ENCODE measurements around the gene RUSC1. TPM values are rescaled to one million over a fixed set of nuclear protein-coding genes. Genes with fewer than 3 reads are reported as not detected.
A peak's percentile ranks its signal among the peaks of the same experiment; 100 is the strongest.
"Not testable (repeated sequence)": the region's sequence is repeated elsewhere in the genome, so short reads cannot be mapped to it uniquely, and the experiment has no call there.

The RUSC1 gene
- total RNA-seq, 2 experiments from 2014 or later, result 33.7 to 35.1 TPM

DNA sequence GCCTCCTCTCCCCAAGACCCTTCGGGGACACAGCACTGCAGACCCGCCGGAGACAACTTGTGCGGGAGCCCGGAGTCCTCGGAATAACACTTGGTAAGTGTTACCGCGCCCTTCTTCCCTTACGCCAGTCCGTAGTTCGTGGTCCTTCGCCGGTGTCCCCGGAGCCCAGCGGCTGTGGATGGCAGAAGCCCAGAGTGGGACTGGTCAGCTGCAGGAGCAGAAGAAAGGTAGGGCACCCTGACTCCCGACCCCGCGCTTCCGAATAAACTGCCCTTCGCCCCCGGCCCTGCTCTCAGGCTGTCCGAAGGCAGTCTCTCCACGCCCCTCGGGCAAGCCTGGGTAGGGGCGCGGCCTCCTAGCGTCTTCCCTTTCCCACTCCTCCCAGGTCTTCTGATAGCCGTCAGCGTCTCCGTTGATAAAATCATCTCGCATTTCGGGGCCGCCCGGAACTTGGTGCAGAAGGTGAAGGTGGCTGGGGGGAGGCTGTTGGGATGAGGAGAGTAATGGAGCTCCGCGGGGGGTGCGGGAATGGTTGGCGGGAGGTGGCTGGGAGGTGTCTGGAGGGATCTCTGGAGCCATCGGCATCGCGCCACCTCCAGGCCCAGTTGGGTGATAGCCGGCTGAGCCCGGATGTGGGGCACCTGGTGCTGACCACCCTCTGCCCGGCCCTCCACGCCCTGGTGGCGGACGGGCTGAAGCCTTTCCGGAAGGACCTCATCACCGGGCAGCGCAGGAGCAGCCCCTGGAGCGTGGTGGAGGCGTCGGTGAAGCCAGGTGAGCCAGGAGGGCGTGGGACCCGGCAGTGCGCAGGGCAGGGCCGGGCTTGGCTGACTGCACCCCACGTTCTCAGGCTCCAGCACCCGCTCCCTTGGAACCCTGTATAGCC is 4.3 kb downstream of the RUSC1 start:
- CTCF ChIA-PET, result interaction anchor here (1.3 to 7.2 kb wide), 6 partner anchors 8 to 741 kb away, joined by 3 to 190 read pairs (median 19); partner anchors contain the start of genes FDPS and HCN3
- Mint-ChIP-seq H3K4me3 (peak overlapping the region; percentile 83), H3K9me3 (ENCODE audit: insufficient read depth) (no peaks in the 10 kb centered on the region), H3K4me1 (ENCODE audit: low read depth) (peaks cover 39% of the 10 kb centered on the region), H3K27me3 (ENCODE audit: low read depth) (no peaks in the 10 kb centered on the region), H3K36me3 (ENCODE audit: low read depth) (peaks cover 11% of the 10 kb centered on the region), H3K27ac (peak overlapping the region; percentile 77)
- POLR2A ChIA-PET, result interaction anchor here (1.1 to 2.8 kb wide), 3 partner anchors 19 to 74 kb away, joined by 3 to 18 read pairs (median 6); no protein-coding TSS in a partner anchor
- peak; percentile 42 for DNase-seq
- ATAC-seq, result no peak

DNA sequence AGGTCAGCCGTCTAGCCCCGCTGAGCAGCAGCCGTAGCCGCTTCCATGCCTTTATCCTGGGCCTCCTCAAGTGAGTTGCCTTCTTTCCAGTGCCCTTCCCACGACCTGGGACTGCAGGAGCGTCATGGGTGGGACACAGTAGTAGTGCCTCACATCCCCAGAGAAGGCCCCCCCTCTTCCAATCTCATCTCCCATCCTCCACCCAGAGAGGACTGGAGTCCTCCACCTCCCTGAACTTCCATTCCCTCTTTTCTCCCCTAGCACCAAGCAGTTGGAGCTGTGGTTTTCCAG is 4.9 kb downstream of the RUSC1 start:
- peaks cover 33% of the 10 kb centered on the region for H3K4me1 Mint-ChIP-seq (ENCODE audit: low read depth)
- ATAC-seq, result no peak
- CTCF ChIA-PET, result interaction anchor here (7.2 kb wide), 1 partner anchor 77 kb away, joined by 190 read pairs; no protein-coding TSS in a partner anchor
- no peaks in the 10 kb centered on the region for H3K27me3 Mint-ChIP-seq (ENCODE audit: low read depth)
- no peaks in the 10 kb centered on the region for H3K9me3 Mint-ChIP-seq (ENCODE audit: insufficient read depth)
- POLR2A ChIA-PET, result no interaction called here
- H3K36me3 Mint-ChIP-seq (ENCODE audit: low read depth), result peaks cover 11% of the 10 kb centered on the region
- H3K27ac Mint-ChIP-seq, result peak overlapping the region; percentile 66
- peak overlapping the region; percentile 83 for H3K4me3 Mint-ChIP-seq
- DNase-seq, result no peak

DNA sequence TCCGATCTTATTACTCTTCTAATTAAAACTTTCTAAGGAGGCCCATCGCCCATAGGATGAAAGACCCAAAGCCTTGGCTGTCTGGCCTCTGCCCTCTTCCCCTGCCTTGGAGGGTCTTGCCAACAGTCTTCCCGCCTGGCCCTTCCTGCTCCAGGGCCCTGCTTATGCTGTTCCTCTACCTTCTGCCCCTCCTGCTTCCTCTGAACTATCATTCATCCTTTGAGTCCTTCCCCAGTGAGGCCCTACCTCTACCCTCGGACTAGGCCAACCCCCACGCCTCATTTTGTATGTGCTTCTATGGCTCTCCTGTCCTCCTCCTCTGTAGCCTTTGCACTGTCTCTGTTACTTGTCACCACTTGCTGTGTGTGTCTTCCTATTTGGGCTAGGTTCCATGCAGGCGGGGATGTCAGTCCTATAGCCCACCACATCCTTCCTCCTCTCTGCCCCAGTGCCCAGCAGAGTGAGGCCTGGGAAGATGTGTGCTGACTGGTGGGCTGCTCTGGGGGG is 5.4 kb downstream of the RUSC1 start:
- Mint-ChIP-seq H3K4me3 (peak overlapping the region; percentile 83), H3K27me3 (ENCODE audit: low read depth) (no peaks in the 10 kb centered on the region), H3K27ac (peak overlapping the region; percentile 66), H3K9me3 (ENCODE audit: insufficient read depth) (no peaks in the 10 kb centered on the region), H3K4me1 (ENCODE audit: low read depth) (peaks cover 28% of the 10 kb centered on the region), H3K36me3 (ENCODE audit: low read depth) (peaks cover 15% of the 10 kb centered on the region)
- DNase-seq (no peak), ATAC-seq (no peak)
- ChIA-PET CTCF (interaction anchor here (7.2 kb wide), 1 partner anchor 77 kb away, joined by 190 read pairs; no protein-coding TSS in a partner anchor), POLR2A (no interaction called here)

DNA sequence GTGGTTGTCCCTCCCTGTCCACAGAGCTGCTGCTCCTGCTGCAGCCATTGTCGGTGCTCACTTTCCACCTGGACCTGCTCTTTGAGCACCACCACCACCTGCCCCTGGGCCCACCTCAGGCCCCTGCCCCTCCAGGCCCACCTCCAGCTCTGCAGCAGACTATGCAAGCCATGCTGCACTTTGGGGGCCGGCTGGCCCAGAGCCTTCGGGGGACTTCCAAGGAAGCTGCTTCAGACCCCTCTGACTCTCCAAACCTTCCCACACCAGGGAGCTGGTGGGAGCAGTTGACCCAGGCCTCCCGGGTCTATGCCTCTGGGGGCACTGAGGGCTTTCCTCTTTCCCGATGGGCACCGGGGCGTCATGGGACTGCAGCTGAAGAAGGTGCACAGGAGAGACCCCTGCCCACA is 5.9 kb downstream of the RUSC1 start:
- H3K4me3 Mint-ChIP-seq, result no peak overlapping the region

DNA sequence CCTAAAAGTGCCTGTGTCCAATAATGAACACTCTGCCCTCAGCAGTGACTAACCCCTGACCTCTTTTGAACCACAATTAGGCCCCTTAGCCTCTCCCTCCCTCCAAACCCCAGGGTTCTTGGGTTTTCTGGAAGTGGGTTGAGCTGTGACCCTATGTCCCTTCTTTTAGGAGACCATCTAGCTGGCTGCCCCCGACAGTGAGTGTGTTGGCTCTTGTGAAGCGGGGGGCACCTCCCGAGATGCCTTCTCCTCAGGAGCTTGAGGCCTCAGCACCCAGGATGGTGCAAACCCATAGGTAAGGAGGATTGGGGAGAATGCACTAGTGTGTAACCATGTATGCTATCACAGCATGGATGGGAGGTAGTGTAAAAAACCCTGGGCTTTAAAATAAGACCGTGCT is 7.3 kb downstream of the RUSC1 start:
- no peaks in the 10 kb centered on the region for H3K27me3 Mint-ChIP-seq (ENCODE audit: low read depth)
- H3K4me3 Mint-ChIP-seq, result no peak overlapping the region
- DNase-seq (no peak), ATAC-seq (no peak)
- H3K27ac Mint-ChIP-seq, result no peak overlapping the region
- peaks cover 12% of the 10 kb centered on the region for H3K4me1 Mint-ChIP-seq (ENCODE audit: low read depth)
- ChIA-PET CTCF (interaction anchor here (1.5 to 2.3 kb wide), 2 partner anchors 77 to 78 kb away, joined by 5 to 10 read pairs; no protein-coding TSS in a partner anchor), POLR2A (no interaction called here)
- H3K36me3 Mint-ChIP-seq (ENCODE audit: low read depth), result peaks cover 19% of the 10 kb centered on the region
- no peaks in the 10 kb centered on the region for H3K9me3 Mint-ChIP-seq (ENCODE audit: insufficient read depth)

More for the DNA sequence above, 5.9 kb downstream of the RUSC1 start:
- H3K27ac Mint-ChIP-seq, result peak overlapping the region; percentile 51
- CTCF ChIA-PET, result interaction anchor here (2.3 kb wide), 1 partner anchor 77 kb away, joined by 10 read pairs; no protein-coding TSS in a partner anchor
- no peaks in the 10 kb centered on the region for H3K27me3 Mint-ChIP-seq (ENCODE audit: low read depth)
- POLR2A ChIA-PET, result no interaction called here
- H3K36me3 Mint-ChIP-seq (ENCODE audit: low read depth), result peaks cover 19% of the 10 kb centered on the region
- DNase-seq, result no peak
- H3K4me1 Mint-ChIP-seq (ENCODE audit: low read depth), result peaks cover 22% of the 10 kb centered on the region
- no peak for ATAC-seq
- no peaks in the 10 kb centered on the region for H3K9me3 Mint-ChIP-seq (ENCODE audit: insufficient read depth)

DNA sequence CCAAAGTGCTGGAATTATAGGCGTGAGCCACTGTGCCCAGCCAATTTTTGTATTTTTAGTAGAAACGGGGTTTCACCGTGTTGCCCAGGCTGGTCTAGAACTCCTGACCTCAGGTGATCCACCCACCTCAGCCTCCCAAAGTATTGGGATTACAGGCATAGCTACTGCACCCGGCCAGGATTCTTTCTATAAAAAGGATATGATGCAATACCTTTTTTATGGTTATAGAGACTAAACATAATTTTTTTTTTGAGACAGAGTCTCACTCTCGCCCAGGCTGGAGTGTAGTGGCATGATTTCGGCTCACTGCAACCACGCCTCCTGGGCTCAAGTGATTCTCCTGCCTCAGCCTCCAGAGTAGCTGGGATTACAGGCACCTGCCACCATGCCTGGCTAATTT is 8.2 kb downstream of the RUSC1 start:
- DNase-seq; ATAC-seq; H3K9me3 Mint-ChIP-seq (ENCODE audit: insufficient read depth); POLR2A ChIA-PET; H3K4me3 Mint-ChIP-seq; H3K27ac Mint-ChIP-seq; H3K27me3 Mint-ChIP-seq (ENCODE audit: low read depth): not testable (repeated sequence)
- Mint-ChIP-seq H3K4me1 (ENCODE audit: low read depth) (peaks cover 12% of the 10 kb centered on the region), H3K36me3 (ENCODE audit: low read depth) (peaks cover 24% of the 10 kb centered on the region)
- CTCF ChIA-PET, result interaction anchor here (0.7 to 2.3 kb wide), 3 partner anchors 78 to 865 kb away, joined by 3 to 10 read pairs (median 5); partner anchors contain the start of gene SLC25A44

DNA sequence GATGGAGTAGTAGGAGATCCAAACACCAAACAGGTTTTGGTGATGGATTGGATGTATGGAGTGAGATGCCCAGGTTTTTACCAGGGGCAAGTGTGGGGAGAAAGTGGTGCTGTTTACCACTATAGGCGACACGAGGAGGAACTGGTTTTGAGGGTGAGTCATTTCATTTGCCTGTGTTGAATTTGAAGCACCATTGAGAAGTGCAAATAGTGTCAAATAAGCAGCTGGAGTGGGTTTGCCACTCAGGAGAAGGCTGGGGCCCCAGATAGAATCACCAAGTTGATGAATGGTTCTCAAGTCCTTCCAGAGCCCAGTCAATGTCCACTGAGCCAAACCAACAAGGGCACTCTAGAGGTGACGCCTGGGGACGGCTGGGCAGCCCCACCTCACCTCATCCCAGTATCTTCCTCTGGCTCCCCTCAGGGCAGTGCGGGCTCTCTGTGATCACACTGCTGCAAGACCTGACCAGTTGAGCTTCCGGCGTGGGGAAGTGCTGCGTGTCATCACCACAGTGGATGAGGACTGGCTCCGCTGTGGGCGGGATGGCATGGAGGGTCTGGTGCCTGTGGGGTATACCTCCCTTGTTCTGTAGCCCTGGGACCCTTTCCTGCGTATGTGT is 9.4 kb downstream of the RUSC1 start:
- H3K27ac Mint-ChIP-seq, result no peak overlapping the region
- peaks cover 29% of the 10 kb centered on the region for H3K36me3 Mint-ChIP-seq (ENCODE audit: low read depth)
- peaks cover 10% of the 10 kb centered on the region for H3K4me1 Mint-ChIP-seq (ENCODE audit: low read depth)
- ChIA-PET CTCF (no interaction called here), POLR2A (no interaction called here)
- no peak overlapping the region for H3K4me3 Mint-ChIP-seq
- no peaks in the 10 kb centered on the region for H3K27me3 Mint-ChIP-seq (ENCODE audit: low read depth)
- no peaks in the 10 kb centered on the region for H3K9me3 Mint-ChIP-seq (ENCODE audit: insufficient read depth)
- ATAC-seq, result no peak
- no peak for DNase-seq

DNA sequence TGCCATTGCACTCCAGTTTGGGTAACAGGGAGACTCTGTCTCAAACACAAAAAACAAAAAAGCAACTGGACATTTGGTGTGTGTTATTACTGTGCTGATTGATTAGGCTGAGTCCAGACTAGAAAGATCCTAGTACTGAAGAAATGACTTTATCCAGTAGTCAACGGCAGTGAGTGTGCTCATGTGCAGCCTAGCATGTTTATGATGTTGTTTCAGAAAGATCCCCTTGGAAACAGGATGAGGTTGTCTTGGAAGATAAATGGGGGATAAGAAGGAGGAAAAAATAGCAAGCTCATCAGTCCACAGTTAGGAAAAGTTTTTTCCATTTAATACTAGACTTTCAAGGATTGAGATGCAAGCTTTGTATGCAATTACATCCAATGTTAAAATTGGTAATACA is 14.3 kb downstream of the RUSC1 start:
- H3K36me3 Mint-ChIP-seq (ENCODE audit: low read depth), result peaks cover 54% of the 10 kb centered on the region
- H3K27ac Mint-ChIP-seq, result no peak overlapping the region
- no peaks in the 10 kb centered on the region for H3K9me3 Mint-ChIP-seq (ENCODE audit: insufficient read depth)
- no peak overlapping the region for H3K4me3 Mint-ChIP-seq
- CTCF ChIA-PET, result interaction anchor here (1.7 to 2.5 kb wide), 2 partner anchors 11 to 84 kb away, joined by 7 read pairs; no protein-coding TSS in a partner anchor
- ATAC-seq, result no peak
- DNase-seq, result no peak
- no peaks in the 10 kb centered on the region for H3K27me3 Mint-ChIP-seq (ENCODE audit: low read depth)
- POLR2A ChIA-PET, result interaction anchor here (0.6 kb wide), 1 partner anchor 192 kb away, joined by 3 read pairs; no protein-coding TSS in a partner anchor
- H3K4me1 Mint-ChIP-seq (ENCODE audit: low read depth), result no peaks in the 10 kb centered on the region

DNA sequence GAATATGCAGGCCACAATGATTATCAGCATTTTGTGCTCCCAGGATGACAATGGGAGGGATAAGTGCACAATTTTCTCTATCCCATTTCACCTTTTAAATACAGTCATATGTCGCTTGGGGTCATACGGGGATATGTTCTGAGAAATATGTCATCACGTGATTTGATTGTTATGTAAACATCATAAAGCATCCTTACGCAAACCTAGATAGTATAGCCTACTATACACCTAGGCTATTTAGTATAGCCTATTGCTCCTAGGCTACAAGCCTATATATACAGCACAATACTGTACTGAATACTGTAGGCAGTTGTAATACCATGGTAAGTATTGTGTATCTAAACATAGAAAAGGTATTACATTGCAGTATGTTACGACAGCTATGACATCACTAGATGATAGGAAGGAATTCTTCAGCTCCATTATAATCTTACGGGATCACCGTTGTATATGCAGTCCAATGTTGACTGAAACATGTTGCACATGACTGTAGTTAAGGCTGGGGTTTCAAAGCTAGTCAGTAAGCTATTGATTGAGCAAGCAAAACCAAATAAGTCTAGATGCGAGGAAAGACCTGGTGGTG is 18.9 kb downstream of the RUSC1 start:
- ChIA-PET CTCF (interaction anchor here (1.0 to 1.9 kb wide), 4 partner anchors 16 to 164 kb away, joined by 5 to 7 read pairs (median 5); no protein-coding TSS in a partner anchor), POLR2A (interaction anchor here (0.6 kb wide), 1 partner anchor 21 kb away, joined by 3 read pairs; no protein-coding TSS in a partner anchor)
- Mint-ChIP-seq H3K27me3 (ENCODE audit: low read depth) (no peaks in the 10 kb centered on the region), H3K4me1 (ENCODE audit: low read depth) (no peaks in the 10 kb centered on the region), H3K36me3 (ENCODE audit: low read depth) (peaks cover 64% of the 10 kb centered on the region), H3K9me3 (ENCODE audit: insufficient read depth) (no peaks in the 10 kb centered on the region), H3K27ac (no peak overlapping the region), H3K4me3 (no peak overlapping the region)
- no peak for DNase-seq
- no peak for ATAC-seq

DNA sequence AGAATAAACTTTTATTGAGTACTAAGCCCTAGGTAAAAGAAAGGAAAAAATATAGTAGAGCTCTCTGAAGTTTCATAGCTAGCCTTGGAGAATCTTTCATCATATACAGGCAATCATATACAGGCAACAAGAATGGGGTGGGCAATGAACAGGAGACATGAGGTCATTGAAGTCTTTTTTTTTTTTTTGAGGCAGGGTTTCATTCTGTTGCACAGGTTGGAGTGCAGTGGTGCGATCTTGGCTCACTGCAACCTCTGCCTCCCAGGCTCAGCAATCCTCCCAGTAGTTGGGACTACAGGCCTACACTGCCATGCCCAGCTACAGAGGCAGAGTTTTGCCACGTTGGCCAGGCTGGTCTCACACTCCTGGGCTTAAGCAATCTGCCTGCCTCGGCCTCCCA is 22.1 kb downstream of the RUSC1 start:
- H3K36me3 Mint-ChIP-seq (ENCODE audit: low read depth), result peaks cover 59% of the 10 kb centered on the region
- ChIA-PET CTCF (interaction anchor here (1.6 kb wide), 1 partner anchor 92 kb away, joined by 8 read pairs; no protein-coding TSS in a partner anchor), POLR2A (no interaction called here)
- no peaks in the 10 kb centered on the region for H3K9me3 Mint-ChIP-seq (ENCODE audit: insufficient read depth)
- H3K27ac Mint-ChIP-seq, result no peak overlapping the region
- ATAC-seq (no peak), DNase-seq (no peak)
- no peak overlapping the region for H3K4me3 Mint-ChIP-seq
- no peaks in the 10 kb centered on the region for H3K4me1 Mint-ChIP-seq (ENCODE audit: low read depth)
- H3K27me3 Mint-ChIP-seq (ENCODE audit: low read depth), result no peaks in the 10 kb centered on the region

DNA sequence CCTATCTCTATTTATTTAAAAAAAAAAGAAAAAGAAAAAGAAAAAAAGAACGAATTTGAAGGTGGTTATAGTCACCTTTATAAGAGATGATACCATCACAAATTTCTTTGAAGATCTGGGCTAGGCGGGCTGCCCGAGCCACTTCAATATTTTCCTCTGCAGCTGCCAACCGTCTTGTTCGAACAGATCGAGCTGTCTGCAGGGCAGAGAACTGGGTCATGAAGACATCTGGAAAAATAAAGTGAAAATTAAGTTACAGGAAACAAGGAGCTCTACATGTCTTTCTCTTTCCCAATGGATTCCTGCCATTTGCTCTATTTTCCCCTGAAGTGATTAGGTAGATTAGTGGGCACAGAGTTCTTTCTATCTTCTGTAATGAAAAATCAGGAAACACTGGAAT is 31.9 kb downstream of the RUSC1 start:
- CTCF ChIA-PET, result interaction anchor here (1.1 kb wide), 1 partner anchor 102 kb away, joined by 3 read pairs; no protein-coding TSS in a partner anchor
- Mint-ChIP-seq H3K4me3 (no peak overlapping the region), H3K36me3 (ENCODE audit: low read depth) (peaks cover 55% of the 10 kb centered on the region)

More for the DNA sequence above, 31.9 kb downstream of the RUSC1 start:
- no peaks in the 10 kb centered on the region for H3K27me3 Mint-ChIP-seq (ENCODE audit: low read depth)
- H3K4me1 Mint-ChIP-seq (ENCODE audit: low read depth), result no peaks in the 10 kb centered on the region
- POLR2A ChIA-PET, result no interaction called here
- no peaks in the 10 kb centered on the region for H3K9me3 Mint-ChIP-seq (ENCODE audit: insufficient read depth)
- no peak overlapping the region for H3K27ac Mint-ChIP-seq
- DNase-seq, result no peak
- no peak for ATAC-seq
